ENCODE data around the gene ADAMTS8.

GRCh38 chr11:130400781-130401483, 27.5 kb downstream of the ADAMTS8 start:
- no peak for TF ChIP-seq CTCF (IDR thresholded peaks at IDR 0.05)
- no peak for TF ChIP-seq SIN3A (IDR thresholded peaks at IDR 0.05; ENCODE audit: borderline replicate concordance, insufficient read depth, low read depth, low read length)
